HEK293 (cell line): ENCODE measurements around the gene SH3GL1.

Experiments
- TCF7L2 ChIP-seq: IDR thresholded peaks from 2 replicates; pipeline ENCODE4 v1.6.1; 2011; ENCODE audit warnings: low read depth, mild to moderate bottlenecking, inconsistent platforms, low read length, moderate library complexity, borderline replicate concordance
- YY2 ChIP-seq: fragments of 450-650 bp; formaldehyde crosslinking; IDR thresholded peaks from 2 replicates; pipeline ENCODE4 v1.5.1; 2016; ENCODE audit warnings: missing biosample characterization, missing genetic modification characterization
- ZBTB1 ChIP-seq: fragments of 450-650 bp; formaldehyde crosslinking; IDR thresholded peaks from 2 replicates; pipeline ENCODE4 v1.5.1; 2016; ENCODE audit warnings: missing biosample characterization, missing genetic modification characterization
- ZNF266 ChIP-seq: fragments of 450-650 bp; formaldehyde crosslinking; IDR thresholded peaks from 2 replicates; pipeline ENCODE4 v1.5.1; 2016; ENCODE audit warnings: missing biosample characterization, missing genetic modification characterization, low read depth
- ZNF366 ChIP-seq: fragments of 450-650 bp; formaldehyde crosslinking; conservative IDR thresholded peaks from 2 replicates; pipeline ENCODE4 v1.5.1; 2016; ENCODE audit warnings: missing biosample characterization, missing genetic modification characterization
- ZNF416 ChIP-seq: fragments of 450-650 bp; formaldehyde crosslinking; IDR thresholded peaks from 2 replicates; pipeline ENCODE4 v1.5.1; 2016; ENCODE audit warnings: missing biosample characterization, missing genetic modification characterization
- ZNF660 ChIP-seq: fragments of 450-650 bp; IDR thresholded peaks from 2 replicates; pipeline ENCODE4 v1.5.1; 2018; ENCODE audit warnings: missing biosample characterization, mild to moderate bottlenecking, missing genetic modification characterization
- ZNF677 ChIP-seq: fragments of 450-650 bp; IDR thresholded peaks from 2 replicates; pipeline ENCODE4 v1.5.0; 2018; ENCODE audit warnings: missing biosample characterization, mild to moderate bottlenecking, missing genetic modification characterization, moderate library complexity
- ZNF792 ChIP-seq: fragments of 450-650 bp; formaldehyde crosslinking; IDR thresholded peaks from 2 replicates; pipeline ENCODE4 v1.5.1; 2016; ENCODE audit warnings: missing biosample characterization, missing genetic modification characterization
- TF ChIP-seq, protein P1 (sequence below): fragments of 450-650 bp; formaldehyde crosslinking; IDR thresholded peaks from 2 replicates; pipeline ENCODE4 v1.5.1; 2016; ENCODE audit warnings: missing biosample characterization, missing genetic modification characterization
- TF ChIP-seq, protein P2 (sequence below): fragments of 450-650 bp; formaldehyde crosslinking; IDR thresholded peaks from 2 replicates; pipeline ENCODE4 v1.5.1; 2016; ENCODE audit warnings: missing biosample characterization, missing genetic modification characterization
- TF ChIP-seq, protein P3 (sequence below): fragments of 450-650 bp; formaldehyde crosslinking; IDR thresholded peaks from 2 replicates; pipeline ENCODE4 v1.5.1; 2017; ENCODE audit warnings: missing biosample characterization, missing genetic modification characterization
- TF ChIP-seq, protein P4 (sequence below): sonication (generic); formaldehyde crosslinking; IDR thresholded peaks from 2 replicates; pipeline ENCODE4 v1.8.1; 2022; ENCODE audit warnings: mild to moderate bottlenecking, moderate library complexity, missing genetic modification reagents
- TF ChIP-seq, protein P5 (sequence below): fragments of 450-650 bp; formaldehyde crosslinking; IDR thresholded peaks from 2 replicates; pipeline ENCODE4 v1.5.1; 2016; ENCODE audit warnings: missing biosample characterization, missing genetic modification characterization

- TF ChIP-seq, protein P1, sequence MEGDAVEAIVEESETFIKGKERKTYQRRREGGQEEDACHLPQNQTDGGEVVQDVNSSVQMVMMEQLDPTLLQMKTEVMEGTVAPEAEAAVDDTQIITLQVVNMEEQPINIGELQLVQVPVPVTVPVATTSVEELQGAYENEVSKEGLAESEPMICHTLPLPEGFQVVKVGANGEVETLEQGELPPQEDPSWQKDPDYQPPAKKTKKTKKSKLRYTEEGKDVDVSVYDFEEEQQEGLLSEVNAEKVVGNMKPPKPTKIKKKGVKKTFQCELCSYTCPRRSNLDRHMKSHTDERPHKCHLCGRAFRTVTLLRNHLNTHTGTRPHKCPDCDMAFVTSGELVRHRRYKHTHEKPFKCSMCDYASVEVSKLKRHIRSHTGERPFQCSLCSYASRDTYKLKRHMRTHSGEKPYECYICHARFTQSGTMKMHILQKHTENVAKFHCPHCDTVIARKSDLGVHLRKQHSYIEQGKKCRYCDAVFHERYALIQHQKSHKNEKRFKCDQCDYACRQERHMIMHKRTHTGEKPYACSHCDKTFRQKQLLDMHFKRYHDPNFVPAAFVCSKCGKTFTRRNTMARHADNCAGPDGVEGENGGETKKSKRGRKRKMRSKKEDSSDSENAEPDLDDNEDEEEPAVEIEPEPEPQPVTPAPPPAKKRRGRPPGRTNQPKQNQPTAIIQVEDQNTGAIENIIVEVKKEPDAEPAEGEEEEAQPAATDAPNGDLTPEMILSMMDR (tag by site-specific recombination), result no peak
- TF ChIP-seq, protein P2, sequence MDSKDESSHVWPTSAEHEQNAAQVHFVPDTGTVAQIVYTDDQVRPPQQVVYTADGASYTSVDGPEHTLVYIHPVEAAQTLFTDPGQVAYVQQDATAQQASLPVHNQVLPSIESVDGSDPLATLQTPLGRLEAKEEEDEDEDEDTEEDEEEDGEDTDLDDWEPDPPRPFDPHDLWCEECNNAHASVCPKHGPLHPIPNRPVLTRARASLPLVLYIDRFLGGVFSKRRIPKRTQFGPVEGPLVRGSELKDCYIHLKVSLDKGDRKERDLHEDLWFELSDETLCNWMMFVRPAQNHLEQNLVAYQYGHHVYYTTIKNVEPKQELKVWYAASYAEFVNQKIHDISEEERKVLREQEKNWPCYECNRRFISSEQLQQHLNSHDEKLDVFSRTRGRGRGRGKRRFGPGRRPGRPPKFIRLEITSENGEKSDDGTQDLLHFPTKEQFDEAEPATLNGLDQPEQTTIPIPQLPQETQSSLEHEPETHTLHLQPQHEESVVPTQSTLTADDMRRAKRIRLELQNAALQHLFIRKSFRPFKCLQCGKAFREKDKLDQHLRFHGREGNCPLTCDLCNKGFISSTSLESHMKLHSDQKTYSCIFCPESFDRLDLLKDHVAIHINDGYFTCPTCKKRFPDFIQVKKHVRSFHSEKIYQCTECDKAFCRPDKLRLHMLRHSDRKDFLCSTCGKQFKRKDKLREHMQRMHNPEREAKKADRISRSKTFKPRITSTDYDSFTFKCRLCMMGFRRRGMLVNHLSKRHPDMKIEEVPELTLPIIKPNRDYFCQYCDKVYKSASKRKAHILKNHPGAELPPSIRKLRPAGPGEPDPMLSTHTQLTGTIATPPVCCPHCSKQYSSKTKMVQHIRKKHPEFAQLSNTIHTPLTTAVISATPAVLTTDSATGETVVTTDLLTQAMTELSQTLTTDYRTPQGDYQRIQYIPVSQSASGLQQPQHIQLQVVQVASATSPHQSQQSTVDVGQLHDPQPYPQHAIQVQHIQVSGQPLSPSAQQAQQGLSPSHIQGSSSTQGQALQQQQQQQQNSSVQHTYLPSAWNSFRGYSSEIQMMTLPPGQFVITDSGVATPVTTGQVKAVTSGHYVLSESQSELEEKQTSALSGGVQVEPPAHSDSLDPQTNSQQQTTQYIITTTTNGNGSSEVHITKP (tag by site-specific recombination), result no peak
- TF ChIP-seq, protein P3, sequence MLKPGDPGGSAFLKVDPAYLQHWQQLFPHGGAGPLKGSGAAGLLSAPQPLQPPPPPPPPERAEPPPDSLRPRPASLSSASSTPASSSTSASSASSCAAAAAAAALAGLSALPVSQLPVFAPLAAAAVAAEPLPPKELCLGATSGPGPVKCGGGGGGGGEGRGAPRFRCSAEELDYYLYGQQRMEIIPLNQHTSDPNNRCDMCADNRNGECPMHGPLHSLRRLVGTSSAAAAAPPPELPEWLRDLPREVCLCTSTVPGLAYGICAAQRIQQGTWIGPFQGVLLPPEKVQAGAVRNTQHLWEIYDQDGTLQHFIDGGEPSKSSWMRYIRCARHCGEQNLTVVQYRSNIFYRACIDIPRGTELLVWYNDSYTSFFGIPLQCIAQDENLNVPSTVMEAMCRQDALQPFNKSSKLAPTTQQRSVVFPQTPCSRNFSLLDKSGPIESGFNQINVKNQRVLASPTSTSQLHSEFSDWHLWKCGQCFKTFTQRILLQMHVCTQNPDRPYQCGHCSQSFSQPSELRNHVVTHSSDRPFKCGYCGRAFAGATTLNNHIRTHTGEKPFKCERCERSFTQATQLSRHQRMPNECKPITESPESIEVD (tag by site-specific recombination), result no peak
- no peak for TF ChIP-seq TCF7L2
- no peak for TF ChIP-seq ZNF266 (tag by site-specific recombination)
- TF ChIP-seq ZNF792, result no peak
- TF ChIP-seq, protein P4, sequence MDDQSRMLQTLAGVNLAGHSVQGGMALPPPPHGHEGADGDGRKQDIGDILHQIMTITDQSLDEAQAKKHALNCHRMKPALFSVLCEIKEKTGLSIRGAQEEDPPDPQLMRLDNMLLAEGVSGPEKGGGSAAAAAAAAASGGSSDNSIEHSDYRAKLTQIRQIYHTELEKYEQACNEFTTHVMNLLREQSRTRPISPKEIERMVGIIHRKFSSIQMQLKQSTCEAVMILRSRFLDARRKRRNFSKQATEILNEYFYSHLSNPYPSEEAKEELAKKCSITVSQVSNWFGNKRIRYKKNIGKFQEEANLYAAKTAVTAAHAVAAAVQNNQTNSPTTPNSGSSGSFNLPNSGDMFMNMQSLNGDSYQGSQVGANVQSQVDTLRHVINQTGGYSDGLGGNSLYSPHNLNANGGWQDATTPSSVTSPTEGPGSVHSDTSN (CRISPR knock-in tag), result no peak
- no peak for TF ChIP-seq ZNF366 (tag by site-specific recombination)
- no peak for TF ChIP-seq YY2 (tag by site-specific recombination)
- no peak for TF ChIP-seq ZNF660 (tag by site-specific recombination)
- TF ChIP-seq ZNF677 (tag by site-specific recombination), result no peak
- no peak for TF ChIP-seq ZBTB1 (tag by site-specific recombination)
- TF ChIP-seq, protein P5, sequence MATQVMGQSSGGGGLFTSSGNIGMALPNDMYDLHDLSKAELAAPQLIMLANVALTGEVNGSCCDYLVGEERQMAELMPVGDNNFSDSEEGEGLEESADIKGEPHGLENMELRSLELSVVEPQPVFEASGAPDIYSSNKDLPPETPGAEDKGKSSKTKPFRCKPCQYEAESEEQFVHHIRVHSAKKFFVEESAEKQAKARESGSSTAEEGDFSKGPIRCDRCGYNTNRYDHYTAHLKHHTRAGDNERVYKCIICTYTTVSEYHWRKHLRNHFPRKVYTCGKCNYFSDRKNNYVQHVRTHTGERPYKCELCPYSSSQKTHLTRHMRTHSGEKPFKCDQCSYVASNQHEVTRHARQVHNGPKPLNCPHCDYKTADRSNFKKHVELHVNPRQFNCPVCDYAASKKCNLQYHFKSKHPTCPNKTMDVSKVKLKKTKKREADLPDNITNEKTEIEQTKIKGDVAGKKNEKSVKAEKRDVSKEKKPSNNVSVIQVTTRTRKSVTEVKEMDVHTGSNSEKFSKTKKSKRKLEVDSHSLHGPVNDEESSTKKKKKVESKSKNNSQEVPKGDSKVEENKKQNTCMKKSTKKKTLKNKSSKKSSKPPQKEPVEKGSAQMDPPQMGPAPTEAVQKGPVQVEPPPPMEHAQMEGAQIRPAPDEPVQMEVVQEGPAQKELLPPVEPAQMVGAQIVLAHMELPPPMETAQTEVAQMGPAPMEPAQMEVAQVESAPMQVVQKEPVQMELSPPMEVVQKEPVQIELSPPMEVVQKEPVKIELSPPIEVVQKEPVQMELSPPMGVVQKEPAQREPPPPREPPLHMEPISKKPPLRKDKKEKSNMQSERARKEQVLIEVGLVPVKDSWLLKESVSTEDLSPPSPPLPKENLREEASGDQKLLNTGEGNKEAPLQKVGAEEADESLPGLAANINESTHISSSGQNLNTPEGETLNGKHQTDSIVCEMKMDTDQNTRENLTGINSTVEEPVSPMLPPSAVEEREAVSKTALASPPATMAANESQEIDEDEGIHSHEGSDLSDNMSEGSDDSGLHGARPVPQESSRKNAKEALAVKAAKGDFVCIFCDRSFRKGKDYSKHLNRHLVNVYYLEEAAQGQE, result no peak
- no peak for TF ChIP-seq ZNF416
Measured at GRCh38 chr19:4442819-4443146, 42.4 kb upstream of the SH3GL1 start.
